Measurements from ENCODE around the gene AP2A1.
A peak's percentile ranks its signal among the peaks of the same experiment; 100 is the strongest.
"Not testable (repeated sequence)": the region's sequence is repeated elsewhere in the genome, so short reads cannot be mapped to it uniquely, and the experiment has no call there.

The AP2A1 gene

DNA sequence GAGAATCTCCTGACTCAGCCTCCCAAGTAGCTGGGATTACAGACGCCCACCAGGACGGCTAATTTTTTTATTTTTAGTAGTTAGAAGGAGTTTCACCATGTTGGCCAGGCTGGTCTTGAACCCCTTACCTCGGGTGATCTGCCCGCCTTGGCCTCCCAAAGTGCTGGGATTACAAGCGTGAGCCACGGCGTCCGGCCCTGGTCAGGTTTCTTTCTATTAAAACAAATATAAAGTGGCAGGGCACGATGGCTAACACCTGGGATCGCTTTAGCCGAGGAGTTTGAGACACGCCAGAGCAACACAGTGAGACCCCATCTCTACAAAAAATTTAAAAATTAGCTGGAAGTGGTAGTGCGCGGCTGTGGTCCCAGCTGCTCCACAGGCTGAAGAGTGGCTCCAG is 49.8 kb downstream of the AP2A1 start:
- Histone ChIP-seq H3K36me3 (ENCODE audit: insufficient read depth, low read length) (no peaks in the 10 kb centered on the region; the same call in 1 of the 2 replicates), H3K27ac (peak overlapping the region; percentile 82; the same call in 1 of the 2 replicates), H3K4me3 (peak overlapping the region; percentile 84; the same call in 1 of the 2 replicates), H3K9ac (ENCODE audit: insufficient read length) (no peak overlapping the region), H3K9me3 (ENCODE audit: low read depth, low read length) (no peaks in the 10 kb centered on the region)
- no peak for TF ChIP-seq EZH2 (IDR thresholded peaks at IDR 0.05)
- no peak for TF ChIP-seq POLR2AphosphoS5 (IDR thresholded peaks at IDR 0.05; ENCODE audit: borderline replicate concordance, low read depth, low read length)
- no peak for TF ChIP-seq FOXP2 (optimal IDR thresholded peaks at IDR 0.05; ENCODE audit: control extremely low read depth, extremely low read length, insufficient read depth)
- DNase-seq (ENCODE audit: low read depth, low spot score), result no peak

DNA sequence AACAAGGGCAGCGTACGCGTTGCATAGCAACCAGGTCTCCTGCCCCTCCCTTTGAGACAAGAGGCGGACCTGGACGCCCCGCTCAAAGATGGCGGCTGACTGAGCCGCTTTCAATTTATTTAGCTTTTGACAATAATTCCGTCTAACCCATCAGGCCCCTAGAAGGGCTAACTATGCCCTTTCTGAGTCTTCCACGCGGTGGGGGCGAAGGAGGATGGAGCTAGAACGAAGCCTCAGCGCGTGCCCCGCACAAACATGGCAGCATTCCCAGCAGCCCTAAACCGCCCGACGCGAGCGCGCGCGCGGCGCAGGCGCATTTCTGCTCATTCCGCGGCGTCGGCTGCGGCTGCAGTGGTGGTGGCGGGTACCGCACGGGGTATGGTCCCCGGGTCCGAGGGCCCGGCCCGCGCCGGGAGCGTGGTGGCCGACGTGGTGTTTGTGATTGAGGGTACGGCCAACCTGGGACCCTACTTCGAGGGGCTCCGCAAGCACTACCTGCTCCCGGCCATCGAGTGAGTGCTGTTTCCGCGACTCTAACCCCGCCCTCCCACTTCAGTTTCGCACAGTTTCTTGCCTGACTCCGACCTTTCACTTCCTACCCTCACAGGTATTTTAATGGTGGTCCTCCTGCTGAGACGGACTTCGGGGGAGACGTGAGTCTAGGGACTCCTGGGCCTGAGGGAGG is 51.3 kb downstream of the AP2A1 start, which contains the start of gene MED25:
TSS of gene MED25 (plus strand) at position 326 of the 685 bp plus-strand sequence. CDS start at position 379, 53 bp downstream.
- peaks cover 4% of the 10 kb centered on the region; the same call in 1 of the 2 replicates for H3K36me3 ChIP-seq (ENCODE audit: insufficient read depth, low read length)
- peak within 1 kb of the TSS; percentile 94 for H3K27ac ChIP-seq
- TF ChIP-seq EZH2 (IDR thresholded peaks at IDR 0.05) (no peak), POLR2AphosphoS5 (IDR thresholded peaks at IDR 0.05; ENCODE audit: borderline replicate concordance, low read depth, low read length) (peak; percentile 81; the same call in 1 of the 2 replicates), FOXP2 (optimal IDR thresholded peaks at IDR 0.05; ENCODE audit: control extremely low read depth, extremely low read length, insufficient read depth) (no peak)

DNA sequence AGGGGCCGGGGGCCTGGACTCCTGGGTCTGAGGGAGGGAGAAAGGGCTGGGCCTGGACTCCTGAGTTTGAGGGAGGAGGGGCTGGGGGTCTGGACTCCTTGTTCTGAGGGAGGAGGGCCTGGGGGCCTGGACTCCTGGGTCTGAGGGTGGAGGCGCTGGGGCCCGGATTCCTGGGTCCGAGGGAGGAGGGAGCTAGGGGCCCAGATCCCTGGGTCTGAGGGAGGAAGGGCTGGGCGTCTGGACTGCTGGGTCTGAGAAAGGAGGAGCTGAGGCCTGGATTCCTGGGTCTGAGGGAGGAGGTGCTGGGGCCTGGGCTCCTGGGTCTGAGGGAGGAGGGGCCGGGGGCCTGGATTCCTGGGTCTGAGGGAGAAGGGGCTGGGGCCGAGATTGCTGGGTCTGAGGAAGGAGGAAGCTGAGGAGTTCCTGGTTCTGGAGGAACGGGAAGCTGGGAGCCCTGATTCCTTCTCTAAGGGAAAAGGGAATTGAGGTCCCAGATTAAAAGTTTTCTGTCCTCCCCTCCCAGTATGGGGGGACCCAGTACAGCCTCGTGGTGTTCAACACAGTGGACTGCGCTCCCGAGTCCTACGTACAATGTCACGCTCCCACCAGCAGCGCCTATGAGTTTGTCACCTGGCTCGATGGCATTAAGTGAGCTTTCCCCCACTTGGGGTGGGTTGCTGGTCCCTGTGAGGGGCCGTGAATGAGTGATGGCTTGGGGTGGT is 52.0 kb downstream of the AP2A1 start:
- peak overlapping the region; percentile 84 for H3K4me3 ChIP-seq
- H3K9me3 ChIP-seq (ENCODE audit: low read depth, low read length), result no peaks in the 10 kb centered on the region
- no peak for TF ChIP-seq EZH2 (IDR thresholded peaks at IDR 0.05)
- no peak for TF ChIP-seq POLR2AphosphoS5 (IDR thresholded peaks at IDR 0.05; ENCODE audit: borderline replicate concordance, low read depth, low read length)
- TF ChIP-seq FOXP2 (optimal IDR thresholded peaks at IDR 0.05; ENCODE audit: control extremely low read depth, extremely low read length, insufficient read depth), result no peak
- DNase-seq (ENCODE audit: low read depth, low spot score), result no peak
- no peak overlapping the region for H3K27ac ChIP-seq
- H3K9ac ChIP-seq (ENCODE audit: insufficient read length), result peak overlapping the region; percentile 85
- peaks cover 10% of the 10 kb centered on the region; the same call in 1 of the 2 replicates for H3K36me3 ChIP-seq (ENCODE audit: insufficient read depth, low read length)

More for the DNA sequence above, 51.3 kb downstream of the AP2A1 start, which contains the start of gene MED25:
- Histone ChIP-seq H3K9ac (ENCODE audit: insufficient read length) (peak within 1 kb of the TSS; percentile 85), H3K9me3 (ENCODE audit: low read depth, low read length) (no peaks in the 10 kb centered on the region), H3K4me3 (peak within 1 kb of the TSS; percentile 84)
- peak; percentile 53 for DNase-seq (ENCODE audit: low read depth, low spot score)

DNA sequence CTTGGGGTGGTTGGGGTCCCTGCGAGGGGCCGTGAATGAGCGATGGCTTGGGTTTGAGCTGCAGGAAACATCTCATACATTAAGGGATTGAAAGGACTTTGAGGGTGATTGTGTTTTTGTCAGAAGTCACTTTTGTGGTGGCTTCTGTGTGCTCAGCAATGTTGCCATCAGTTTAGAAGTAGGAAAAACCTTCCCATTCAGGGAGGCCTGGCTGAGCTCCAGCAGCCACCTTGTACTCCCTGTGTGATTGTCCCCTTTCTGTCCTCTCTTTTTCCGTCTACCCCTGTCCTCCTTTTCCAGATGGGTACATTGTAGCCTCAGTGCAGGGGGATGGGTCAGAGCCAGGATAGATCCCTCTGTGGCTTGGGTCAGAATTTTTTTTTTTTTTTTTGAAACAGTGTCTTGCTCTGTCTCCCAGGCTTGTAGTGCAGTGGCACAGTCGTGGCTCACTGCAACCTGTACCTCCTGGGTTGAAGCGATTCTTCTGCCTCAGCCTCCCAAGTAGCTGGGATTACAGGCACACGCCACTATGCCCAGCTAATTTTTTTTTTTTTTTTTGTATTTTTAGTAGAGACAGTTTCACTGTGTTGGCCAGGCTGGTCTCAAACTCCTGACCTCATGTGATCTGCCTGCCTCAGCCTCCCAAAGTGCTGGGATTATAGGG is 52.8 kb downstream of the AP2A1 start:
- Histone ChIP-seq H3K4me3 (peak overlapping the region; percentile 84), H3K36me3 (ENCODE audit: insufficient read depth, low read length) (peaks cover 14% of the 10 kb centered on the region; the same call in 1 of the 2 replicates), H3K9ac (ENCODE audit: insufficient read length) (peak overlapping the region; percentile 85)
- DNase-seq (ENCODE audit: low read depth, low spot score); H3K9me3 ChIP-seq (ENCODE audit: low read depth, low read length); H3K27ac ChIP-seq: not testable (repeated sequence)

DNA sequence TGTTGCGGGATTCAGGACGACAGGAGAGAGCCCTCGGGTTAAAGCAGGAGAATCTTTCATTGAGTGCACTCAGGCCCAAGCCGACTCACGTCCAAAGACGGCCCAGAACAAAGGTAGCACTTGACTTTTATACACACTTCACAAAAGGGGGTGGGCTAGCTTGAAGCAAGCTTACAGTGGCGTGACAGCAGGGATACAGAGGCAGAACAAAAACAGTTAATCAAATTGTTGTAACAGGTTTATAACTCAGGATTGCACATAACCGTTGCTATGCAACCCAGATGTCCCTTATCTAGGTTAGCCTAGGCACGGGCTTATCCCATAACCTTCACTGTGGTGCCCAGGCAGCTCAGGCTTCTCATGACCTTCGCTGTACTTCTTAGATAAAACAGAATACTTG is 53.3 kb downstream of the AP2A1 start:
- no peak for DNase-seq (ENCODE audit: low read depth, low spot score)
- H3K9me3 ChIP-seq (ENCODE audit: low read depth, low read length), result no peaks in the 10 kb centered on the region
- H3K27ac ChIP-seq, result no peak overlapping the region
- TF ChIP-seq POLR2AphosphoS5 (IDR thresholded peaks at IDR 0.05; ENCODE audit: borderline replicate concordance, low read depth, low read length), result no peak
- no peak for TF ChIP-seq EZH2 (IDR thresholded peaks at IDR 0.05)
- TF ChIP-seq FOXP2 (optimal IDR thresholded peaks at IDR 0.05; ENCODE audit: control extremely low read depth, extremely low read length, insufficient read depth), result no peak
- no peak overlapping the region for H3K9ac ChIP-seq (ENCODE audit: insufficient read length)
- H3K36me3 ChIP-seq (ENCODE audit: insufficient read depth, low read length), result peaks cover 14% of the 10 kb centered on the region; the same call in 1 of the 2 replicates
- no peak overlapping the region for H3K4me3 ChIP-seq

DNA sequence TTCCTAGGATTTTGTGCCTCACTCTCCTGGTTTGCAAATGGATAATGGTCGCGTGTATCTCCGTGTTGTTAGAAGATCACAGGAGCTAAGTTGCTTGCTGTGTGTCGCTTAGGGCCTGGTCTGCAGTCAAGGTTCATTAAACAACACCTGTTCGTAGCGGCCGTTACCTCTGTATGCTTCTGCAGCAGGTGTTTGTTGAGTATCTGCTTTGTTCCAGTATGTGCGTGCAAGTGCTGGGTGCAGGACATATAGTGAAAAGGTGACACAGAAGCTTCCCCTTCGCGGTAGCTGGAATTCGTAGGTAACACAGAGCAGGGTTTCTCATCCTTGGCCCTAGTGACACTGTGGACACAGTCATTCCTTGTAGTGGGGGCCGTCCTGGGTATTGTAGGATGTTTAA is 56.7 kb downstream of the AP2A1 start:
- Histone ChIP-seq H3K4me3 (no peak overlapping the region), H3K9ac (ENCODE audit: insufficient read length) (no peak overlapping the region), H3K9me3 (ENCODE audit: low read depth, low read length) (no peaks in the 10 kb centered on the region), H3K36me3 (ENCODE audit: insufficient read depth, low read length) (peaks cover 14% of the 10 kb centered on the region; the same call in 1 of the 2 replicates), H3K27ac (no peak overlapping the region)
- DNase-seq (ENCODE audit: low read depth, low spot score), result no peak
- TF ChIP-seq EZH2 (IDR thresholded peaks at IDR 0.05) (no peak), FOXP2 (optimal IDR thresholded peaks at IDR 0.05; ENCODE audit: control extremely low read depth, extremely low read length, insufficient read depth) (no peak), POLR2AphosphoS5 (IDR thresholded peaks at IDR 0.05; ENCODE audit: borderline replicate concordance, low read depth, low read length) (no peak)

DNA sequence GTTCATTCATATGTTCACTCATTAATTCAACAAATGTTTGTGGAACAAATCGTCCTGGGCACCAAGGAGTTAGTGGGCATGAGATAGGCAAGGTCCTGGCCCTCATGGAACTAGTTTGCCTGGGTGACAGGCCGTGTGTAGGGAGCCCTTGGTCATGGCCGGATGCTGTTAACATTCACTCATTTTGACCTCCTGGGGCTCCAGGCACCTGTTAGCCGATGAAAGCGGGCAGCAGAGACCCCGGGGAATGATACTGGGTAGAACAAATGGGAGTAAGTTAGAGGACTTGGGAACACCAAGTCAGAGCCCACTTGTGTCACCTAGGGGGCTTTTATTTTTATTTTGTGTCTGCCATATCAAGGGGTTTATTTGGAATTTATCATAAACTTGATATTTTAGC is 57.9 kb downstream of the AP2A1 start:
- H3K27ac ChIP-seq, result no peak overlapping the region
- TF ChIP-seq EZH2 (IDR thresholded peaks at IDR 0.05) (no peak), POLR2AphosphoS5 (IDR thresholded peaks at IDR 0.05; ENCODE audit: borderline replicate concordance, low read depth, low read length) (no peak)
- H3K36me3 ChIP-seq (ENCODE audit: insufficient read depth, low read length), result peaks cover 14% of the 10 kb centered on the region; the same call in 1 of the 2 replicates
- no peak overlapping the region for H3K9ac ChIP-seq (ENCODE audit: insufficient read length)
- no peak overlapping the region for H3K4me3 ChIP-seq
- no peak for DNase-seq (ENCODE audit: low read depth, low spot score)
- no peaks in the 10 kb centered on the region for H3K9me3 ChIP-seq (ENCODE audit: low read depth, low read length)

DNA sequence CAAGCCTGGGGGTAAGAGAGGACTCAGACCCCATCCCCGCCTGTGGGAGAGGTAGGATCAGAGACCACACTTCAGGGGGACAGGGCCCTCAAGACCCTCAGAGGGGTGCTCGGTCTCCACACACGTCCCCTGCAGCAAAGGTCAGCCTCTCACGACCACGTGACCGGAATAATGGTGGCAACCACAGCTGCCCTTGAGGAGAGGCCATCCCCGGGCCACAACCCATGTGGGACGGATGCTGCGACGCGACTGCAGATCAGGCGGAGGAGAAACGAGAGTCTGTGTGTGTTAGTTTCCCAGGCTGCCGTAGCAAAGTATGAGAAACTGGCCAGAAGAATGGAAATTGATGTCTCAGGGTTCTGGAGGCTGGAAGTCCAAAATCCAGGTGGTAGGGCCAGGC is 60.2 kb downstream of the AP2A1 start:
- peaks cover 19% of the 10 kb centered on the region for H3K36me3 ChIP-seq (ENCODE audit: insufficient read depth, low read length)
- DNase-seq (ENCODE audit: low read depth, low spot score), result no peak
- H3K4me3 ChIP-seq, result no peak overlapping the region
- no peak overlapping the region for H3K9ac ChIP-seq (ENCODE audit: insufficient read length)
- no peaks in the 10 kb centered on the region for H3K9me3 ChIP-seq (ENCODE audit: low read depth, low read length)
- H3K27ac ChIP-seq, result no peak overlapping the region
- TF ChIP-seq POLR2AphosphoS5 (IDR thresholded peaks at IDR 0.05; ENCODE audit: borderline replicate concordance, low read depth, low read length) (no peak), FOXP2 (optimal IDR thresholded peaks at IDR 0.05; ENCODE audit: control extremely low read depth, extremely low read length, insufficient read depth) (no peak), EZH2 (IDR thresholded peaks at IDR 0.05) (no peak)
